ENCODE data around the gene ID3. TPM values are rescaled to one million over a fixed set of nuclear protein-coding genes. Genes with fewer than 3 reads are reported as not detected.
"Not testable (repeated sequence)": the region's sequence is repeated elsewhere in the genome, so short reads cannot be mapped to it uniquely, and the experiment has no call there.

The ID3 gene
- total RNA-seq, 2 donors from 2014 or later: 8.6 to 10.7 TPM

DNA sequence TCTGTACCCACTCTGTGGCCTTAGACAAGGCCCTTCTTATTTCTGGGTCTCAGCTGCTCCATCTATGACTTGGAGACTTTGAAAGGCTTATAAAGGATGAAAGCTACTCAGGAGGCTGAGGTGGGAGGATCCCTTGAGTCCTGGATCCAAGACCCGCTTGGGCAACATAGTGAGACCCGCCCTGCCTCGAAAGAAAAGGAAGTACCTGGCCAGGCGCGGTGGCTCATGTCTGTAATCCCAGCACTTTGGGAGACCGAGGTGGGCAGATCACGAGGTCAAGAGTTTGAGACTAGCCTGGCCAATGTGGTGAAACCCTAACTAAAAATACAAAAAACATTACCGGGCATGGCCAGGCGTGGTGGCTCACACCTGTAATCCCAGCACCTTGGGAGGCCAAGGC is 13.4 kb downstream of the ID3 start:
- Mint-ChIP-seq H3K4me1 (peaks cover 7% of the 10 kb centered on the region), H3K4me3 (no peak overlapping the region), H3K27ac (no peak overlapping the region), H3K27me3 (no peaks in the 10 kb centered on the region), H3K36me3 (ENCODE audit: low read depth) (no peaks in the 10 kb centered on the region)
- DNase-seq (no peak), ATAC-seq (no peak)
- no peaks in the 10 kb centered on the region for H3K9me3 ChIP-seq (ENCODE audit: control insufficient read depth, low read length, poor library complexity, severe bottlenecking)

DNA sequence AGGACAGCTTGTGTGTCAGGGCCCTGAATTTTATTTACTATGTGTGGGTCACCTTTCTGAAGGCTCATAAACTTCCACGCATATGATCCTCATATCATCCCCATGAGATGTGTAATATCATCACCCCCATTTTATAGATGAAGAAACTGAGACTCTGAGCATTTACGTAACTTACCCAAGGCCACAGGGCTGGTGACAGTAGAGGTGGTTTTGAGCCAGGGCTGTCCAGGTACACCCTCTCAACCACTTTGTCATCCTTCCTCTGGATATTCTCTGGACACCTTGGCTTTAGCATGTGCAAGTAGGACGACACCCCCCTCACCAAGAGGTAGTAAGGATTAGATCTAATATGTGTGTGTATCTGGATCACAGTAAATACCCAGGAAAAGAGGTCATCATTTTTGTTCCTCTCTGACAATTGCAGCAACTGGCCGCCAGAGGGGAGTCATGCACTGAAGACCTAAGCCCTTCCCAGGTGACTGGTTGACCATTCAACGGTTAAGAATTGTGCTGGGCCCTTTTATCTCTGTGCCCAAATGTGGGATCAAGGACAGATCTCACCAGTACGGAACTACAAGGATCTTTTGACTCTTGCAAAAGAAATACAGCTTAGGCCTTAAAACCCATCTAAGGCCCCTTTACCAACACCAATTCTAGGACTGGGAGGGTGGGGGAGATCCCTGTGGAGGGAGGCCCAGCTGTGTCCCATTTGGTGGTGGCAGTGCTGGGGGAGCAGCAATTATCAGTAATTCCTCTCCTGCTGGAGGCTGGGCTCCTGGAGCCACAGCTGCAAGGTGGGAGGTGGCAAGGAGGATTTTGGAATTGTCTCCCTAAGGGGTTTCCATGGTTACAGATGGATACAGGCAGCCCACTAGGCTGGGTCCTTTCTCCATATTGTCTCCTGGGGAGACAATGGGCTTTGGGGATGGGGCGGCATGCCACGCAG is 14.6 kb downstream of the ID3 start:
- Mint-ChIP-seq H3K27ac (no peak overlapping the region), H3K36me3 (ENCODE audit: low read depth) (no peaks in the 10 kb centered on the region), H3K4me3 (no peak overlapping the region), H3K4me1 (peaks cover 11% of the 10 kb centered on the region), H3K27me3 (no peaks in the 10 kb centered on the region)
- no peaks in the 10 kb centered on the region for H3K9me3 ChIP-seq (ENCODE audit: control insufficient read depth, low read length, poor library complexity, severe bottlenecking)
- peak; percentile 37 for ATAC-seq
- DNase-seq: peak; percentile 50 to 58 (median 51)

DNA sequence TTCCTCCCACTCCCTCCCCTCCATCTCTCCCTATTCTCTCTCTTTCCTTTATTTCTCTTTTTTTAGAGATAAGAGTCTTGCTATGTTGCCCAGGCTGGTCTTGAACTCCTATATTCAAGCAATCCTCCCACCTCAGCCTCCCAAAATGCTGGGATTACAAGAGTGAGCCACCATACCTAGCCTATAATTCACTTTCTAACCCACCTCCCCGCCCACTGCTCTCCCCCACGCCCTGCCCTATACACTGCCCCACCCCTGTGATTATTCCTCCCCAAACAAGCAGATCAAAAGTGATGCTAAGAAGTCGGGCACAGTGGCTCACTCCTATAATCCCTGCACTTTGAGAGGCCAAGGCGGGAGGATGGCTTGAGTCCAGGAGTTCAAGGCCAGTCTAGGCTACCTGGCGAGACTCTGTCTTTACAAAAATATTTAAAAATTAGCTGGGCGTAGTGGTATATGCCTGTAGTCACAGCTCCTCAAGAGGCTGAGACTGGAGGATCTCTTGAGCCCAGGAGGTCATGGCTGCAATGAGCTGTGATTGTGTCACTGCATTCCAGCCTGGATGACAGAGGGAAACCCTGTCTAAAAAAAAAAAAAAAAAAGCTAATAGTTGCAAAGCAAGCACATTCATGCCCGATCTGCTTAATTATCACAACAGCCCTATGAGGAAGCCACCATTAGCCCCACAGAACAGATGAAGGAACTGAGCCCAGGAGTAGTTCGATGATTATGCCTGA is 15.4 kb downstream of the ID3 start:
- H3K4me3 Mint-ChIP-seq: no peak overlapping the region
- DNase-seq (no peak), ATAC-seq (no peak)
- H3K4me1 Mint-ChIP-seq: peaks cover 13% of the 10 kb centered on the region
- no peaks in the 10 kb centered on the region for H3K36me3 Mint-ChIP-seq (ENCODE audit: low read depth)
- no peaks in the 10 kb centered on the region for H3K27me3 Mint-ChIP-seq
- no peak overlapping the region for H3K27ac Mint-ChIP-seq
- H3K9me3 ChIP-seq (ENCODE audit: control insufficient read depth, low read length, poor library complexity, severe bottlenecking): no peaks in the 10 kb centered on the region

DNA sequence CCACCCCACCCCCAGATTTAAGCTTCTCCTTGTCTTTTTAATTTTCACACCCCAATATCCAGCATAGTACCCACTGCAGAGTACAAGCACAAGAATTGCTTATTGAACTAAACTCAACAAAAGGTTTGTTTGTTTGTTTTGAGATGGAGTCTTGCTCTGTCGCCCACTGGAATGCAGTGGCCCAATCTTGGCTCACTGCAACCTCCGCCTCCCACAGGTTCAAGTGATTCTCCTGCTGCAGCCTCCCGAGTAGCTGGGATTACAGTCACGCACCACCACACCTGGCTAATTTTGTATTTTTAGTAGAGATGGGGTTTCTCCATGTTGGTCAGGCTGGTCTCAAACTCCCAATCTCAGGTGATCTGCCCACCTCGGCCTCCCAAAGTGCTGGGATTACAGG is 16.4 kb downstream of the ID3 start:
- H3K9me3 ChIP-seq (ENCODE audit: control insufficient read depth, low read length, poor library complexity, severe bottlenecking); ATAC-seq; DNase-seq; H3K27me3 Mint-ChIP-seq; H3K27ac Mint-ChIP-seq; H3K36me3 Mint-ChIP-seq (ENCODE audit: low read depth); H3K4me3 Mint-ChIP-seq: not testable (repeated sequence)
- peaks cover 13% of the 10 kb centered on the region for H3K4me1 Mint-ChIP-seq

DNA sequence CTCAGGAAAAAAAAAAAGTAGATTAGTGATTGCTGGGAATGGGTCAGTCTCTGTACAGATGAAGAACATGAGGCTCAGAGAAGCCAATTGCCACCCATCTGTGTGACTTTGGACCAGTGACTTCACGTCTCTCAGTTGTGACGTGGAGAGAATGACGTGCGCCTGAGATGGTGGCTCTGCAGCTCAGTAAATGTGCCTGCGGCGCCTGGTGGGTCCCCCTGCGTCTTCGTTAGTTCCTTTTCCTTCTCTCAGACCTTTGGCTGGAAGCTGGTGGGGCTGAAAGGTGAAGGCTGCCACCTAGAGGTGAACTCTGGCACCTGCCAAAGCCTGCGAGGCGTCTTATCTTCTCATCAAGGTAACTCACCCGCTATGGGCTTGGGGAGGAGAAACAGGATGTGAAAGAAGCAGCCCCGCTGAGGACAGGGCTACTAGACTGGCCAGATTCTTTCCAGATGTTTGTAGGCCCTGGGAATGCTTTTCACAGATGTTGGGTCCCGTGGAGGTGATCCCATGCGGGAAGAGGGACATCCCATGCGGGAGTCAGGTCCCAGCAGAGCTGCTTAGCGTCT is 19.5 kb downstream of the ID3 start:
- Mint-ChIP-seq H3K36me3 (ENCODE audit: low read depth) (no peaks in the 10 kb centered on the region), H3K4me3 (peak overlapping the region; percentile 77)

DNA sequence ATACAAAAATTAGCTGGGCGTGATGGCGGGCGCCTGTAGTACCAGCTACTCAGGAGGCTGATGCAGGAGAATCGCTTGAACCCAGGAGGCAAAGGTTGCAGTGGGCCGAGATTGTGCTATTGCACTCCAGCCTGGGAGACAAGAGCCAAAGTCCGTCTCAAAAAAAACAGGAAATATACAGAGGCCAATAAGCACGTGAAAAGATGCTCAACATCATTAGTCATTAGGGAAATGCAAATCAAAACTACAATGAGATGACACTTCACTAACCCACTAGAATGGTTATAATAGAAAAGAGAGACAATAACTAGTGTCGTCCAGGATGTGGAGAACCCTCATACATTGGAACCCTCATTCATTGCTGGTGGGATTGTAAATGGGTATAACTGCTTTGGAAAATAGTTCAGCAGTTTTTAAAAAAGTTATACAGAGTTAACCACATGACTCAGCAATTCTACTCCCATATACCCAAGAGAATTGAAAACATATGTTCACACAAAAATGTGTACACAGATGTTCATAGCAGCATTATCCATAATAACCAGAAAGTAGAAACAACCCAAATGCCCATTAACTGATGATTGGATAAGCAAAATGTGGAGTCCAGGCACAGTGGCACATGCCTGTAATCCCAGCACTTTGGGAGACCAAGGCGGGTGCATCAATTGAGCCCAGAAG is 21.9 kb downstream of the ID3 start:
- H3K9me3 ChIP-seq (ENCODE audit: control insufficient read depth, low read length, poor library complexity, severe bottlenecking): no peaks in the 10 kb centered on the region
- peaks cover 25% of the 10 kb centered on the region for H3K4me1 Mint-ChIP-seq
- no peak overlapping the region for H3K27ac Mint-ChIP-seq
- H3K4me3 Mint-ChIP-seq: no peak overlapping the region
- DNase-seq (no peak), ATAC-seq (no peak)
- no peaks in the 10 kb centered on the region for H3K27me3 Mint-ChIP-seq
- no peaks in the 10 kb centered on the region for H3K36me3 Mint-ChIP-seq (ENCODE audit: low read depth)

More for the DNA sequence above, 19.5 kb downstream of the ID3 start:
- H3K9me3 ChIP-seq (ENCODE audit: control insufficient read depth, low read length, poor library complexity, severe bottlenecking): no peaks in the 10 kb centered on the region
- peak; percentile 73 to 87 (median 85) for DNase-seq
- Mint-ChIP-seq H3K27ac (peak overlapping the region; percentile 34), H3K4me1 (peaks cover 17% of the 10 kb centered on the region), H3K27me3 (no peaks in the 10 kb centered on the region)
- peak; percentile 96 for ATAC-seq

DNA sequence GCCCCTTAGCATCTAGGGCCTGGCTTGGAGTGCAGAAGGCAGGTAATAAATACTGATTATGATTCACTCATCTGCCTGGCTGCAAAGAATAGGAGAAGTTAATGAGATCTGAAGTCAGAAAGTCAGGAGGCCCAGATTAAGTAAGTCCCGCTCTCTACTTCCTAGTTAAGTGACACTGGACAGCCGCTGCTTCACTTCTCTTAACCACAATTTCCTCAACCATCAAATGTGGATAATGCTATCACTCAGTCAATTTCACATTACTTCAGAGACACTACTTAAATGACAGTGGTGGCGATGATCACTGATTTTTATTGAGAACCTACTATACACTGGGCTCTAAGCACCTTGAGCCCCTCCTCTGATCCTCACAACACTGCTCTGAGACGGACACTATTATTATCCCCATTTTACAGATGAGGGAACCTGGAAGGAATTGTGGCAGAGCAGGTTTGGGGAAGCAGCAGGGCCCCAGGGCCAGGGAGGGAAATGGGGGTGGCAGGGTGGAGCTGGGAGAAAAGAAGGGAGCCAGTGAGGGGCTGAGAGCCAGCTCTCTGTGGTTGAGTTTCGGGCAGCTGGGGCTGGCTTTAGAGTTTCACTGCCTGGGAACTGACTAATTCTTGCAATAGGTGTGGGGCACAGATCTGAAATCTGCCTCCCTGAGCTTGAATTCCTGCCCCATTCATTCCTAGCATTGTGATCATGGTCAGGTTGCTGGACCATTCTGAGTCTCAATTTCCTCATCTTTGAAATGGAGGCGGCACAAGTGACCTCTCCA is 25.9 kb downstream of the ID3 start:
- Mint-ChIP-seq H3K4me3 (peak overlapping the region; percentile 88), H3K27me3 (no peaks in the 10 kb centered on the region), H3K36me3 (ENCODE audit: low read depth) (no peaks in the 10 kb centered on the region), H3K4me1 (peaks cover 46% of the 10 kb centered on the region), H3K27ac (peak overlapping the region; percentile 96)
- no peaks in the 10 kb centered on the region for H3K9me3 ChIP-seq (ENCODE audit: control insufficient read depth, low read length, poor library complexity, severe bottlenecking)
- ATAC-seq (peak; percentile 20), DNase-seq (no peak)

DNA sequence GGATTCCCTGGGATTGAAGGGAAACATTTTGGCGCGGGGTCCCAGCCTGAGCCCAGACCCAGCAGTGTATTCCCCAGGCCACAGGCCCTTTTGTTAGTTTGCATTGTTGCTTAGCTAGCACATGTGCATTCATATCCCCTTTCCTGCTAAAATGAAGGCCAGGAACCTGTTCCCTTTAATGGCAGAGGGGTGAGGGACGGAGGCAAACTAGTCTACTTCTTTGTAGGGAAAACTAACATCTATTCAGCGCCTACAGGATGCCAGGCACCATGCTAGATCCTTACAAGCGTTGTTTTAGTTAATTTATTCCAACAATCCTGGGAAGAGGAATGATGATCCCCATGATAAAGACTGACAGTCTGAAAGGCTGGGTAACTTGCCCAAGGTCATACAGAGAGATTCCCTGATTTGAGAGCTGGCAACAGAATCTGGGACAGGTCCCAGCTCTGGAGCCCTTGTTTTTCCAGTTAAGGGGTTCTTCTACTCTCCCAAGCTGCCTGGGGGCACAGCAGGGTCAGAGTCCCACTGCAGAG is 27.7 kb downstream of the ID3 start:
- H3K27me3 Mint-ChIP-seq: no peaks in the 10 kb centered on the region
- no peaks in the 10 kb centered on the region for H3K36me3 Mint-ChIP-seq (ENCODE audit: low read depth)
- peak overlapping the region; percentile 83 for H3K27ac Mint-ChIP-seq
- H3K4me1 Mint-ChIP-seq: peaks cover 61% of the 10 kb centered on the region
- ATAC-seq: no peak
- no peaks in the 10 kb centered on the region for H3K9me3 ChIP-seq (ENCODE audit: control insufficient read depth, low read length, poor library complexity, severe bottlenecking)
- peak overlapping the region; percentile 95 for H3K4me3 Mint-ChIP-seq
- no peak for DNase-seq

DNA sequence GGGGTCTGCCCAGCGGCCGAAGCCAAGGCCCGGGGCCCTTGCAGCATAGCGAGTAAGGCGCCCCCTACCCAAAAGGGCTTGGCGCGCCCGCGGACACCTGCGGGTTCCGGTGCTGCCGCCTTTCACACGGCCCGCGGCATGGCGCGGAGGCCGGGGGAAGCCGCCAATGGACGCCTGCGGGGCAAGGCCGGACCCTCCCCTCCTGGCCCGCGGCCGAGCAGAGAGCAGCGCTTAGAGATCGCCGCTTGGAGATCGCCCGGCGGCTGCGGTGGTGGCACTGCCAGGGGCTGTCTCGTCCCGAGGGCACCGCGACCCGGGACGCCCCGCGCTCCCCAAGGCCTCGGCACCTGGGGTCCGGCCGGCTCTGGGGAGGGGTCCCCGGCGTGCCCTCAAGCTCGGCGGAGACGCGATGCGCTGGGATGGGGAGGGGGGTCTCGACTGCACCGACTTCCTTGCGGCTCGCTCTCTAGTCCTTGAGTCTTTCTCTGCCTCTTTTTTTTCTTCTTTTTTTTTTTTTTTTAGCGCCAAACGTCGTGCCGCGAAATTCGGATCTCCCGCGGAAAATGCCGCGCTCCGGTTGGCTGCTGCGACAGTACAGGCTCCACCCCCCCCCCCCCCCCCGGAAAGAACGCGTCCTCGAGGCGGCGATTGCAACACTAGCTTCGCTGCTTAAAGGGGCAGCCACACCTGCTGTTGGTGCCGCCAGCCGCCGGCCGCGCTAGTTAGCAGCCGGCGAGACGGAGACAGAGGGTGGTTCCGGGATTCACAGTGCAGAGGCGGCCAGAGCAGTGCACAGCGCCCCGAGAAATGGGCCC is 28.3 kb downstream of the ID3 start, which contains the start of gene E2F2:
Gene E2F2, minus strand, starts transcription at position 487 of the 815 bp plus-strand sequence. Its CDS starts 440 bp downstream, at position 47.
- DNase-seq (peak; percentile 68 to 78 (median 72)), ATAC-seq (peak; percentile 78)
- peak within 1 kb of the TSS; percentile 95 for H3K4me3 Mint-ChIP-seq
- H3K27me3 Mint-ChIP-seq: no peaks in the 10 kb centered on the region
- no peaks in the 10 kb centered on the region for H3K9me3 ChIP-seq (ENCODE audit: control insufficient read depth, low read length, poor library complexity, severe bottlenecking)
- H3K36me3 Mint-ChIP-seq (ENCODE audit: low read depth): no peaks in the 10 kb centered on the region
- H3K4me1 Mint-ChIP-seq: peaks cover 68% of the 10 kb centered on the region
- H3K27ac Mint-ChIP-seq: peak within 1 kb of the TSS; percentile 96

DNA sequence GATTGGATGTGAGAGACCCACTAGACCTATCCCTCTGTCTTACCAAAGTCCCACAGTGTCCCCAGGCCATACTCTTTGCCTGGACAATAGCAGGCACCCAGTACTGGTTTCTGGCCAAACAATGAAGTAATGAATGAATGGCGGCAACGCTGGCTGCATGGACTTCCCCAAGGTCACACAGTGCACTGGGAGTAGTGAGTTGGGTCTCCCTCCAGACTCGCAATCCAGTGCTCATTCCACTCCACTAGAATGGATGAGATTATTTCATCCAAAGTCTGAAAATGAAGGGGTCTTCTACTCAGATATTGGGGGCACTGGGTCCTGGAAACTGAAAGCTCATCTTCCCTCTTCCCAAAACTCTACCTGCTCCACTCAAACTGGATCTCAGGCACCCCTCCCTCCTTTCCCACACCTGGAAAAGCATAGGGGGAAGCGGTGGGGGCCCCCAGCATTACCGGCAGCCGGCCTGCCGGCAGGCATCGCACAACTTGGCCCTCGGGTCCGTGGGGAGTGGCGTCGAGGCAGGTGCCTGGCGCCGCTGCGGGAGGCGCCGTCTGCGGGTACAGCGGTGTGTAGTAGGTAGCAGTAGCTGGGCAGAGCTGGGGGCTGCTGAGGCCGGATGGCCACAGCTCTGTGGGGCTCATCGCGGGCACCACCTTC is 29.1 kb downstream of the ID3 start:
- peak overlapping the region; percentile 83 for H3K4me3 Mint-ChIP-seq
- peak overlapping the region; percentile 96 for H3K27ac Mint-ChIP-seq
- no peaks in the 10 kb centered on the region for H3K36me3 Mint-ChIP-seq (ENCODE audit: low read depth)
- ATAC-seq: no peak
- no peaks in the 10 kb centered on the region for H3K27me3 Mint-ChIP-seq
- H3K4me1 Mint-ChIP-seq: peaks cover 73% of the 10 kb centered on the region
- H3K9me3 ChIP-seq (ENCODE audit: control insufficient read depth, low read length, poor library complexity, severe bottlenecking): no peaks in the 10 kb centered on the region
- no peak for DNase-seq
